GM21737 (cell line): Measurements from ENCODE around the gene IL1R1.

ENCODE experiments used
- ATAC-seq: cut with Tn5 transposase; IDR thresholded peaks from one replicate; pipeline ENCODE4 v1.9.1; 2021; ENCODE audit warnings: mild to moderate bottlenecking, moderate library complexity; ENCODE audit not compliant: unreplicated experiment

Gene IL1R1

DNA sequence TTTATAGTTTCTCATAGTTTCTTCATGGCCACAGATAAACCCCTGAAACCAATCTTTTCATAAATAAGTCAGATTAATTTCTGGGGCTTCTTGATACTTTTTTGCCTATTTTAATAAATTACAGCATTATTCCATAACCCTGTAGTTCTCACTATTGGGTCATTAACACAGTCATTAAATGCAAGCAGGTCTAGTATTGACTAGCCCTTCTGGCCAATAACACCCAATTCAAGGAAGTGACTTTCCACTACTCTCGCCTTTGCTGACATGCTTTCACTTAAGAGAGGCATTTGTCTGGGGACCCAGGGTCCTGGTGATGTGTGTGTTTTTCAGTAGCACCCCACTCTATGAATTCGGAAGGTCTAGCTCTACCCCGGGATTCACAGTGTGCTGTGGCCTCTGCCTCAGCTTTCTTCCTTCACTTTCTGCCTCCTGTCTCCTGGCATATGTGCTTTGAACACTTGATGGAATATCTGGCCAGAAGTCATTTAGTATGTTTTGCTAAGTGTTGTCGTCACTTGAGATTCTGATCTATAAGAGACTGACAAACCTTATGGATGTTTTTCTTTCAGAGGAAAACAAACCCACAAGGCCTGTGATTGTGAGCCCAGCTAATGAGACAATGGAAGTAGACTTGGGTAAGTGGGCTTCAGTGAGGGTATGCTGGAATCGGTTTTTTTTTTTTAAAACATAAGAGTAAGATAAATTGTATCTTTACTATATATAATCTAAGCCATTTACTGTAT is 25.7 kb downstream of the IL1R1 start:
- ATAC-seq, result no peak

DNA sequence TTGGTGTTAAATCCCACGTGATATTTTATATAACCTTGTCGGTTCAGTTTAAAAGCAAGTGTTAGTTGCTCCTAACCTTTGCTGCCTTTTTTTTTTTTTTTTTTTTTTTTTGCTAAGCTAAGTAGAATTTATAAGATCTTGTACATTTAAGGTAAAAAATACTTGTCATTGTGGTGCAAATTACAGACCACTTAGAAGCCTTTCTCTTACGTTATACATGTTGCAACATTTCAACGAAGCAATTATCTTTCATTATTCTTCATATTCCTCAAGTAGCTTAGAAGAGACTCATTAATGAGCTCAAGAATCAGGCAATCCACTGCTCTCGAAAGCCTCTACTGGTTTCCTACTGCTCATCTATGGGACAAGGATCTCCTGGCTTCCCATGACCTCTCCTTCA is 29.4 kb downstream of the IL1R1 start:
- ATAC-seq, result no peak

DNA sequence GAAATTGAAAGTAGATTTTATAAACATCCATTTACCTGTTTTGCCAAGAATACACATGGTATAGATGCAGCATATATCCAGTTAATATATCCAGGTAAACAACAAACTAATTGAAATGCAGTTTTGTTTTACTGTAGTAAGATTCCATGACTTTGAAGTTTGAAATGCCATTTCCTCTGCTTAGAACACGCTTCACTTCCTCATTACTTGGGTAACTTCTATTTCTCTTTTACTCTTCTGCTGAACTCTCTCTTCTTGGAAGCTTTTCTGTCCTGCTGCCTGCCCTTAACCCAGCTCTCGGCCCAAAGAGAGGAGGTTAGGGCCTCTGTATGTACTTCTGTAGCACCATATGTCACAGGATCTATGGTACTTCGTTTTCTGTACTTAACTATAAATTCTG is 30.2 kb downstream of the IL1R1 start:
- ATAC-seq, result no peak

DNA sequence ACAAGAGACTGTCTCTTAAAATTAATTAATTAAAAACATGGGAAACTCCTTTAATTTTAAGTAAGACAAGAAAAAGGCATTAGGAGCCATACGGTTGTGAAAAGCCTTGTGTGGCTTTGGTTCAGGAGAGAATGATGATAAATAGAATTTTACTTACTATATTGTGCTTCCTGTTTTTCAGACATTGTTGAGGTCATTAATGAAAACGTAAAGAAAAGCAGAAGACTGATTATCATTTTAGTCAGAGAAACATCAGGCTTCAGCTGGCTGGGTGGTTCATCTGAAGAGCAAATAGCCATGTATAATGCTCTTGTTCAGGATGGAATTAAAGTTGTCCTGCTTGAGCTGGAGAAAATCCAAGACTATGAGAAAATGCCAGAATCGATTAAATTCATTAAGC is 33.6 kb downstream of the IL1R1 start:
- ATAC-seq, result no peak

DNA sequence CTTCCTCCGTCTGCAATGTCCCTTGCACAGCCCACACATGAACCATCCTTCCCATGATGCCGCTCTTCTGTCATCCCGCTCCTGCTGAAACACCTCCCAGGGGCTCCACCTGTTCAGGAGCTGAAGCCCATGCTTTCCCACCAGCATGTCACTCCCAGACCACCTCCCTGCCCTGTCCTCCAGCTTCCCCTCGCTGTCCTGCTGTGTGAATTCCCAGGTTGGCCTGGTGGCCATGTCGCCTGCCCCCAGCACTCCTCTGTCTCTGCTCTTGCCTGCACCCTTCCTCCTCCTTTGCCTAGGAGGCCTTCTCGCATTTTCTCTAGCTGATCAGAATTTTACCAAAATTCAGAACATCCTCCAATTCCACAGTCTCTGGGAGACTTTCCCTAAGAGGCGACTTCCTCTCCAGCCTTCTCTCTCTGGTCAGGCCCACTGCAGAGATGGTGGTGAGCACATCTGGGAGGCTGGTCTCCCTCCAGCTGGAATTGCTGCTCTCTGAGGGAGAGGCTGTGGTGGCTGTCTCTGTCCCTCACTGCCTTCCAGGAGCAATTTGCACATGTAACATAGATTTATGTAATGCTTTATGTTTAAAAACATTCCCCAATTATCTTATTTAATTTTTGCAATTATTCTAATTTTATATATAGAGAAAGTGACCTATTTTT is 35.4 kb downstream of the IL1R1 start:
- ATAC-seq, result no peak

DNA sequence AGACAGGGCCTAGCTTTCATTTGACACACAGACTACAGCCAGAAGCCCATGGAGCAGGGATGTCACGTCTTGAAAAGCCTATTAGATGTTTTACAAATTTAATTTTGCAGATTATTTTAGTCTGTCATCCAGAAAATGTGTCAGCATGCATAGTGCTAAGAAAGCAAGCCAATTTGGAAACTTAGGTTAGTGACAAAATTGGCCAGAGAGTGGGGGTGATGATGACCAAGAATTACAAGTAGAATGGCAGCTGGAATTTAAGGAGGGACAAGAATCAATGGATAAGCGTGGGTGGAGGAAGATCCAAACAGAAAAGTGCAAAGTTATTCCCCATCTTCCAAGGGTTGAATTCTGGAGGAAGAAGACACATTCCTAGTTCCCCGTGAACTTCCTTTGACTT is 36.5 kb downstream of the IL1R1 start:
- no peak for ATAC-seq

DNA sequence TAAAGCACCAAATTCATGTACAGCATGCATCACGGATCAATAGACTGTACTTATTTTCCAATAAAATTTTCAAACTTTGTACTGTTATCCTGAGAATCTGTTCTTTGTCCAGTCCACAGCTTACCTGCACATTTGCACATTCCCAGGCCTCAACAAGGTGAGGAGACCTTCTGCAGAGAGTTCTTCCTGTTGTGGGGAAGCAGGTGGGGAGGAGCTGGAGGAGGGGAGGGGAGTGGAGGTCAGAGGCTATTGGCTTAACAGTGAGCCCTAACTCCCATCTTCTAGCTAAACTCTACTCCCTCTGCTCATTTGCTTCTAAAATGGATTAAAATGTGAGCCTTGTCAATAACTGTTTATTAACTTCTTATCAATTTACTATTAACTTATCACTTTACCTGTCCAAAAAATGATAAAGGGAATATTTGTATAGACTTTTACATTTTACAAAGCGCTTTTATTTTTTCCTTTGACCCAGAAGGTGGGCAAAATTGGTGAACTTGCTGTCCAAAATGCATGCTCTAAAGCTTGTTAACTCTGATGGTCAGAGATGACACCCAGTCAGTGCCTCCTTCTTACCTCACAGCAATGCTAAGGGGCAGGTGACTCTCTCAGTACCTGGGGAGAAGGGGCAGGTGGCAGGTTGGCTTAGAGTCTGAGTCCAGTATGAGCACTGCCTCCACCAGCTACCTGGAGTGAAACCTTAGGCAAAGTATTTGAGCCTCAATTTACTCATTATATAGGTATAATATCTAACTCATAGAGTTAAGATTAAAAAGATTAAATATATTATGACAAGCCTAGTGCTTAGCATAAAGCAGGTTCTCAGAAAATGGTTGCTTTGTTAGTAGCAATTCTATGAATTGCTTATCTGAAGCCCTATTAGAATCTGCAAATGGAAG is 37.5 kb downstream of the IL1R1 start:
- ATAC-seq, result no peak

DNA sequence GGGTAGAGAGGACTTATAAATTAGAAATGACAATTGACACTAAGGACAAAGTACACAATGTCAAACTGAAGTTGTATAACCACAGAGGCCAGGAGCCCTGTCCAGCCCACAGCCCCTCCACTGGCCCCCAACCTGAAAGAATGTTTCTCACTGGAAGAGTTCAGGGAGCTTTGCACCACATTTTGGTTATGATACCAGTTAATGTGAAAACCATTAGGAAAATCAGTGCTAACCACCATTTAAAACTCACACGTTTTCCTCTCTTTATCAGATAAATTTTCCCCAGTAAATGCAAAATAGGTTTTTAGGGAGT is 38.1 kb downstream of the IL1R1 start:
- ATAC-seq, result no peak

DNA sequence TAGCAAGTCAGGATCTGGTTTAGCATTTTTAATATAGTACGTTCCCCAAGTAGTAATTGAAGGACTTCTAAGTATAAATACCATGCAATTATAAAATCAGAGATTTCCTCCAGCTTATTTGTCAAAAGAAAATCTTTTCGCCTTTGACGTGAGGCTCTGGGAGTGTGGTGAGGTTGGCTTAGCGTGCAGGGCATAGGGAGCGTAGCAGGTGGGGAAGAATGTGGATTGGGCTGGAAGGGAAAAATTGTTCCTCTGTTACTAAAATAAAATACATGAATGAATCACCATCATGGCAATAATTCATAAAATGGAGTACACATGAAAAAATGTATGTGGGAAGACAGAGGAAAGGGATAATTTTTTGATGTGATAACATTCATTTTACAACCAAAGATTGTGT is 38.8 kb downstream of the IL1R1 start:
- ATAC-seq, result no peak

DNA sequence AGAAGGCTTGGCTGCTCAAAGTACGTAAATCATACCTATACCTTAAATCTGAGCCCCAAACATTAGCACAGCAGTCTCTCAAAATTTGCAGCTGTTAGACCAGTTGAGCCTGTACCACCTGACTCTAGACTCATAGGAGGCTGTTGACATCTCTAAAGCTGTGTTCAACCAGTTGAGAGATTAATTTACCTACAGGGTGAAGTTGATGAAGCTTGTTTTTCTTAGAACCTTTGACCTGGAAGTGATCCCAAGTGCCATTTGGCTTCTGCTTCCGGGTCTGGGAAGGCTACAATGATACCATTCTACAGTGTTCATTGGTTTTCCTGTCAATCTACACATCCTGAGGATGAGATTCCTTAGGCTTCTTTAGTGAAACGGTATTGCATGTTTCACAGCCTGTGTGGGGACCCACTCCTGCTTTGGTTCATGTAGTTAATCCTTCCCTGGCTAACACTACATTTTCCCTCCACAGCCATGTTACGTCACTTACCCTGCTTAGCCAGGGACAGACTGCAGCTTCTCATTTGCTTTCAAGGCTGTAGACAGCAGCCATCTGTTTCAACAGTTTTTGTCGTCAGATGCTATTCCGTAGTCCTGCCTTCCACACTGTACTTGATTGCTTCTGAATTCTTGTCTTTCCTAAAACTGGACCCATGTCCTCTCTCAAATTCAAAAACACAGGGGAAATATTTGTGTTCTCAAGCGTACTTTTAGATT is 39.5 kb downstream of the IL1R1 start:
- no peak for ATAC-seq

DNA sequence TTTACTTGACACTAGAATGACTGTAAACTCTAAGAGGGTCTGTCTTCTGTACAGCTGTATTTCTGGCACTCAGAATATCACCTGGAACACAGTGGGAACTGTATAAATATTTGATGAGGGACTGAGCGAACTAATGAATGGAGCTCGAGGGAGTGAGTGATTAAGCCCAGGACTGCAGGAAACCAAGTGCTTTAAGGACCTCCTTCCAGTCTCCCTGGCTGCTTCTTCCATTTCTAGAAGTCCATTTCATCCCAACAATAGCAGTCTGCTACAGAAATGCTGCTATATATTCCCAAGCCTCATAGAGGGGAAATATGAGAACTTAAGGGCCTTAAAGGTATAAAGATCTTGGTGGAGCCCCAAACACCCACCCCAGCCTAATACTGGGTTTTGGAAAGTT is 41.5 kb downstream of the IL1R1 start:
- no peak for ATAC-seq

DNA sequence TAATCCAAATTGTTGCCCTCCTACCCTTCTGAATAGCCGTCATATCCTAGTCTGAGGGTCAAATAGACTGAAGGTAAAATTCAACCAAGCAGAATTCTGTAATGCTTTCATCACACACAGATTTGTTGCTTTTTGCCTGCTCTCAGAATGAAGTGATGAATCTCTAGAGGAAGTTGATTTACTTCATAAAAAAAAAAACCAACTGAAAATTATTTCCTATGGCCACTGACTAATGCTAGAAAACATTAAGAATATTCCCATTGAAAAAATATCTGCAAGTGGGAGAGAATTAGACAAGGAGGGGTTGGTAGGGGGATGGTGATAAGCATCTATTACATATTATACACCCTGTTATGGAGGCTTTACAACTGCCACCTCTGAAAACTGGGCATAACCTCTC is 42.0 kb downstream of the IL1R1 start:
- ATAC-seq, result no peak

DNA sequence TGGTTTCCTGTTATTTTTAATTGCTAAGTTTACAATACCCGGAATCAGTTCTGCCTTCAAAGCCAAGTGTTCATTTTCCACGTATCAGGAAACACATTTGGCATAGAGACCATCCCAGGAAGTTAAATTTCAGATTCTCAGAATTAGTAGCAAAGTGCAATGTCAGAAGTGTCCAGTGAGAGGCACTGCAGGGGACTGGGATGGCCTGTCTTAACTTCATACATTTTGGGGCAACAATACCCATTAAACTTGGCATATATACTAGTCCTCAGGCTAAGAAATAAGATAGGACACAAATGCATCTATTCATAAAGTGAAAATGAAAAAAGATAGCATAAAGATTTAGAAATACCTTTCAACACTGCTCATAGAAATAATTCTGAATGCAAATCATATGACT is 42.8 kb downstream of the IL1R1 start:
- no peak for ATAC-seq

DNA sequence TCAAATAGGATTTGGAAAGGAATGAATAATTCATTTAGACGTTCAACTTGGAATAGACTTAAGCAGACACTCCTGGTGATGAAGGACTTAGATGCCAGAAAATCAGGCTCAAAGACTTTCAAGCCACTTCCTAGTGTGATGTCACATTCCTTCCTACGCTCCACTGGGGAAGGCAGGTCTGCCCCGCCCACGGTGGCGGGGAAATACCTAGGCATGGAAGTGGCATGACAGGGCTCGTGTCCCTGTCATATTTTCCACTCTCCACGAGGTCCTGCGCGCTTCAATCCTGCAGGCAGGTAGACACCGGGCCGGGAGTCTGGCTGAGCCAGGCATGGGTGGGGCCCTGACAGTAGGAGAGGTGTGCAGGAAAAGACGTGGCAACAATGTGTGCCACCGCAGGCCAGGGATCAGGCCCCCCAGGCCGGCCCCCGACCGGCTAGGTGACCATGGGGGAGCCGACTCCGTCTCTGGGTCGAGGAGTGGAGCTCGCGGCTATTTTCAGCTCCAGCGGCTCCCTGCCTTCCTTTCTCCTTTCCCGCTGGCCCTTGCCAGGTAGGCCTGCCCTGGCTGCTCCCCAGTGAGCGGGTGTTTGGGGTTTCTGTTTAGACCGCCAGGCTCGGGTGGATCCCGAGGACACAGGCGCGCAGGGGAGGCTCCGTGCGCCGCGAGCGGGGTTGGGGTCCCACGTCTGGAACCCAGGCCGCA is 44.4 kb downstream of the IL1R1 start, which contains the start of gene IL1RL2:
Gene IL1RL2, plus strand, starts transcription at position 233 of the 705 bp plus-strand sequence. CDS start 845 bp downstream, outside the sequence.
- no peak for ATAC-seq

DNA sequence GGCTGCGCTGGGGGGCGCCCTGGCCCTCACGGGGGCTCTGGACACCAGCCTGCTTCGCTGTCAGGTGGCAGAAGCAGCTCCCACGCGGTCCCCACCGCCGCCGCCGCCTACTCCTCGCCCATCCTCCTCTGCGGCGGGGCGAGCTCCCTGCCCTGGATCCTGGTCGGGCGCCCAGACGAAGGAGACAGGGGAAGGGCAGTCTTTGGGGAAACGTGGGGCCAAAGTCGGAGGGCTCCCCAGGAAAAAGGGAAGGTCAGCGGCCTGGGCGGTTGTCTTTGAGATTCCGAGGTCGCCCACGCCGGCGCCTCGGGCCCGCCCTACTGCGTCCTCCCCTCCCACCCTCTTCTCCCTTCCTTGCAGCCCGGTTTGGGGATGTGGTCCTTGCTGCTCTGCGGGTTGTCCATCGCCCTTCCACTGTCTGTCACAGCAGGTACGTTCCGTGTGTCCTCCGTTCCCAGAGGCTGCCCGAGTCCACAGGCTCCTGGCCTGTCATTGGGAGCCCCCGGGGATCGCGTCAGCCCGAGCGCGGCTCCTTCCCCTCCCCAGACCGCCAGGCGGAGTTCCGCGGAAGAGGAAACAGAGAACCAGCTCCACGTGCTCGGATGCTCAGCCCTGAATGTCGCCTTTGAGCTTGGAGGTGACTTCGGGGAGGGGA is 45.1 kb downstream of the IL1R1 start:
- ATAC-seq, result no peak

DNA sequence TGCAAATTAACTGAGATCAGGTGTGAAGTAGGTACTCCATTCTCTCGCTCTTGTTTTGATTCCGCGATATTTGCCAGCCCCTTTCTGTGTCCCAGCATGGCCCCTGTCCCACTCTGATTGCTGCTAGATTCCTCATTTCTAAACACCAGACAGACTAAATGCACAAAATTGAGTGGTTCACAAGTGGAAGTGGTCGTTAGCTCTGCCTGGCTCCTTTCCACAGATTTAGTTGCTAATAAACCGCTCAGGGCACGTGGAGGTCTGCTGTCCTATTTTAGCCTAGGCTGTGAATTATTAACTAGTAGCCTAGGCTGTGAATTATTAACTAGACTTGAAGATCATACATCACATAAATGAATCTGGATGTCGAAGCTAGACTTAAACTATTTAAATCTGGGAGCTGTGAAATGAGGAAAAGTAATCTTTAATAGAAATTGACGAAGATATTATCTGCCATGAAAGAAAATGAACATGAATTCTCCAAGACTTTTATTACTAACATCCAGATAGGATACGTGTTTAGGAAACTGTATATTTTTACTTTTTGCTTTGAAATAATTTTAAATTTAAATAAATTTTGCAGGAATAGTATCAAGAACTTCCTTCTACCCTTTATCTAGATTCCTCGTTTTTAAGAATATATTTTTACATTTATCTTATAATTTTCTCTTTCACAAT is 48.0 kb downstream of the IL1R1 start:
- ATAC-seq, result no peak

DNA sequence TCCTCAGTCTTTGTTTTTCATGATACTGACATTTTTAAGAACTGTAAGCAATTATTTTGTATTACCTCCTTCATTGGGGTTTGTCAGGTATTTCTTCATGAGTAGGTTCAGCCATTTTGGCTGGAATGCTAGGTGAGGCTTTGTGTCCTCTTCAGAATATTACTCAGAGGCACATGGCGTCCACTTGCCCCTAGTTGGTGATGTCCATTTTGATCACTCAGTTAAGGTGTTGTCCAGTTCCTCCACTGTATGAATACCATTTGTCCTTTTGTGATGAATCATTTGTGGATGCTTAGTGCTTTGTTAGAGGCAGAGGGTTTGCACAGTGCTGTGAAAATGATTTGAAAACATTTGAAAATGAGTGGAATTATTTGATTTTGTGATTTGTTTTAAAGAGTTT is 49.0 kb downstream of the IL1R1 start:
- ATAC-seq, result no peak

DNA sequence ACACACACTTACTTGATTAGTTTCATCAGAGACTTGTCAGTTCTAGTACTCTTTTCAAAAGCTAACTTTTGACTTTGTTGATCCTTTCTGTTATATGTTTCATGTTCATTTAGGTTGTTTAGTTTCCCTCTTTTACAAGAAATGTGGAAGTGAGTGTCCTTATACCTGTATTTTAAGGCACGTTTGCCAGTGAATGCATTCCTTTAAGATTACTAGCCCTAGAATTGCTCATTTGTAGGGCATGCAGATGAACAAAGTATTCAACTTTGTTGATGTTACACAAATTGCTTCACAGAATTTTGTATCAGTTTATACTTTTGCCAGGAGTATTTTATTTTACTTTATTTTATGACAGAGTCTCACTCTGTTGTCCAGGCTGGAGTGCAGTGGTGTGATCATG is 50.5 kb downstream of the IL1R1 start:
- no peak for ATAC-seq

DNA sequence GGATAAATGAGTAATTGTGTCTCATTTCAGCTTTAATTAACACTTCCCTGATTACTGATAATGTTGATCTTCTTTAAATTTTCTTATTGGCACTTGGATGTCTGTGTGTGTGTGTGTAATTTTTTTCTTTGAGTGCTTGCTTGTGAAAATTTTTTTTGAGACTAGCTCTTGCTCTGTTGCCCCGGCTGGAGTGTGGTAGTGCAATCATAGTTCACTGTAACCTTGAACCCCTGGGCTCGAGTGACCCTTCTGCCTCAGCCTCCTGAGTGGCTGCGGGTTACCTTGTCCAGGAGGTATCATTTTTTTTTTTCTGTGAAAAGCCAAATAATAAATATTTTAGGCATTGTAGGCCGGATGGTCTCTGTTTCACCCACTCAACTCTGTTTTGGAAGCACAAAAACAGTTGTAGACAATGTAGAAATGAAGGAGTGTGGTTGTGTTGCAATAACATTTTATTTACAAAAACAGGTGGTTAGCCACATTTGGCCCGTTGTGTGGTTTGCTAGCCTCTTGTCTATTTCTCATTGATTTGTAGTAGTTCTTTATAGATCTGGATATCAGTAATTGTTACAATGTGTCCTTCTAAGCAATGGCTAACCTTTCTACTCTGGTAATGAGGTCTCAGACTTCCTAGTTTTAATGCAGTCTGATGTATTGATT is 52.2 kb downstream of the IL1R1 start:
- ATAC-seq, result no peak
